Vagina (tissue), 2 donors: ENCODE results near the gene ENAH.

Experiments
- POLR2A ChIP-seq, 2 donors: fragments of 450-650 bp; IDR thresholded peaks; one replicate each; pipeline ENCODE4 v1.6.1; 2017; ENCODE audit warnings: antibody characterized with exemption in 2 of 2, mild to moderate bottlenecking in 2 of 2, moderate library complexity in 2 of 2
- POLR2AphosphoS5 ChIP-seq, 2 donors: sonication (generic); formaldehyde crosslinking; IDR thresholded peaks; one replicate each; pipeline ENCODE4 v1.9.0; 2017; ENCODE audit warnings: antibody characterized with exemption in 2 of 2, mild to moderate bottlenecking in 2 of 2, low read depth in 1 of 2; ENCODE audit not compliant: insufficient read depth in 1 of 2
- TF ChIP-seq, protein P1 (sequence below), 3 experiments: fragments of 450-650 bp in 2 of 3; fragments of 200-600 bp in 1 of 3; sonication (generic) in 1 of 3; IDR thresholded peaks; one replicate each; pipeline ENCODE4 v1.5.1; 2017 to 2019; ENCODE audit warnings: antibody characterized with exemption in 3 of 3, mild to moderate bottlenecking in 2 of 3, moderate library complexity in 2 of 3

- TF ChIP-seq, protein P1, sequence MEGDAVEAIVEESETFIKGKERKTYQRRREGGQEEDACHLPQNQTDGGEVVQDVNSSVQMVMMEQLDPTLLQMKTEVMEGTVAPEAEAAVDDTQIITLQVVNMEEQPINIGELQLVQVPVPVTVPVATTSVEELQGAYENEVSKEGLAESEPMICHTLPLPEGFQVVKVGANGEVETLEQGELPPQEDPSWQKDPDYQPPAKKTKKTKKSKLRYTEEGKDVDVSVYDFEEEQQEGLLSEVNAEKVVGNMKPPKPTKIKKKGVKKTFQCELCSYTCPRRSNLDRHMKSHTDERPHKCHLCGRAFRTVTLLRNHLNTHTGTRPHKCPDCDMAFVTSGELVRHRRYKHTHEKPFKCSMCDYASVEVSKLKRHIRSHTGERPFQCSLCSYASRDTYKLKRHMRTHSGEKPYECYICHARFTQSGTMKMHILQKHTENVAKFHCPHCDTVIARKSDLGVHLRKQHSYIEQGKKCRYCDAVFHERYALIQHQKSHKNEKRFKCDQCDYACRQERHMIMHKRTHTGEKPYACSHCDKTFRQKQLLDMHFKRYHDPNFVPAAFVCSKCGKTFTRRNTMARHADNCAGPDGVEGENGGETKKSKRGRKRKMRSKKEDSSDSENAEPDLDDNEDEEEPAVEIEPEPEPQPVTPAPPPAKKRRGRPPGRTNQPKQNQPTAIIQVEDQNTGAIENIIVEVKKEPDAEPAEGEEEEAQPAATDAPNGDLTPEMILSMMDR (IDR thresholded peaks at IDR 0.05): no peak
- TF ChIP-seq POLR2AphosphoS5 (IDR thresholded peaks at IDR 0.05; ENCODE audit: insufficient read depth in 1 of 2, low read depth in 1 of 2): no peak
- no peak for TF ChIP-seq POLR2A (IDR thresholded peaks at IDR 0.05)
Observed at GRCh38 chr1:225651872-225652728, 823 bp downstream of the ENAH start.
